NT2/D1 (cell line): Measurements from ENCODE around the gene EFNA4.

ENCODE experiments used
- SUZ12 ChIP-seq: IDR thresholded peaks from 2 replicates; pipeline ENCODE4 v1.6.1; 2011; ENCODE audit not compliant: insufficient read length, insufficient read depth; ENCODE audit errors: extremely low read depth
- ZNF274 ChIP-seq: IDR thresholded peaks from 2 replicates; pipeline ENCODE4 v1.6.1; 2011; ENCODE audit warnings: mild to moderate bottlenecking, low read depth, low read length

- TF ChIP-seq SUZ12: no peak
- TF ChIP-seq ZNF274: no peak
Measured at GRCh38 chr1:155016231-155016831, 47.2 kb upstream of the EFNA4 start.
